ENCODE results near the gene FGB. TPM values are rescaled to one million over a fixed set of nuclear protein-coding genes. Genes with fewer than 3 reads are reported as not detected.

FGB gene
- total and polyA plus RNA-seq, 9 of the 15 experiments (the other 6 are each of a cell fraction or from before 2014, with no cell fraction given): 0.07 to 1.9 (median 0.13) TPM; not detected in 6

GRCh38 chr4:154551872-154552686 lies 10.7 kb upstream of the FGB start (continued):
- TF ChIP-seq MLX (CRISPR knock-in tag; conservative IDR thresholded peaks at IDR 0.05) (no peak), MYC (IDR thresholded peaks at IDR 0.05; ENCODE audit: low read depth, low read length) (peak; percentile 56; the same call in 1 of the 2 replicates), MYC (CRISPR knock-in tag; IDR thresholded peaks at IDR 0.05; ENCODE audit: borderline replicate concordance, low read depth) (no peak), ZNF184 (CRISPR knock-in tag; IDR thresholded peaks at IDR 0.05) (no peak), KLF16 (IDR thresholded peaks at IDR 0.05) (peak; percentile 27; the same call in 1 of the 2 replicates), ZBTB11 (CRISPR knock-in tag; IDR thresholded peaks at IDR 0.05) (no peak), ZBTB17 (CRISPR knock-in tag; IDR thresholded peaks at IDR 0.05) (no peak), ZNF655 (CRISPR knock-in tag; IDR thresholded peaks at IDR 0.05) (no peak), TSC22D4 (tag; IDR thresholded peaks at IDR 0.05) (no peak), ATF3 (IDR thresholded peaks at IDR 0.05) (peak; percentile 89), ATF3 (CRISPR knock-in tag; conservative IDR thresholded peaks at IDR 0.05) (no peak), MNT (conservative IDR thresholded peaks at IDR 0.05) (0 out of 4 replicates have a peak, but pooled peaks of 1 of the 2 experiments have one; percentile 19), MIER1 (IDR thresholded peaks at IDR 0.05; ENCODE audit: low read depth) (no peak), BRD9 (IDR thresholded peaks at IDR 0.05; ENCODE audit: low read depth, partially characterized antibody) (no peak), HMGXB4 (CRISPR knock-in tag; IDR thresholded peaks at IDR 0.05) (no peak), ZNF57 (CRISPR knock-in tag; IDR thresholded peaks at IDR 0.05) (no peak)

Measured in K562 (cell line).